ENCODE results near the gene NR4A1. TPM values are rescaled to one million over a fixed set of nuclear protein-coding genes. Genes with fewer than 3 reads are reported as not detected.
A peak's percentile ranks its signal among the peaks of the same experiment; 100 is the strongest.

Gene NR4A1
- total and polyA plus RNA-seq, 5 donors from 2014 or later = 0.22 to 143 (median 0.53) TPM

DNA sequence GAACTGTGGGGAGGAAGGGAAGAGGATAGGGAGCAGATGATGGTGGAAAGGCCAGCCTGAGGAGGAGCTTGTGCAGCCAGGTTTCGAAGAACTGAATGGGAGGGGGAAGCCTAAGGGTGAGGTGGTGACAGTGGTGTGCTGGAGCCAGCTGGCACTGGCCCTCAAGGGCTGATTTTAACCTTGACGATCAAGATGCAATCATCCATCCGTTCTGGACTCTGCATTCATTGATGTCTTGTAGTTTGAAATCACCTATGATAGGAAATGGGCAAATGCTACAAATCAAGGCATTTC, 15.8 kb downstream of the NR4A1 start:
- DNase-seq (no peak), ATAC-seq (ENCODE audit: low read depth in 2 of 2) (no peak)
- no peaks in the 10 kb centered on the region for H3K27me3 ChIP-seq (ENCODE audit: control insufficient read depth, insufficient read depth, low read length)
- H3K4me3 Mint-ChIP-seq = peak overlapping the region in 2 of 4 donors; percentile 66 to 83
- peaks cover 17 to 34% (median 26%) of the 10 kb centered on the region in 4 donors for H3K4me1 Mint-ChIP-seq
- no peak overlapping the region for H3K4me3 ChIP-seq (ENCODE audit: low read depth, low read length)
- no peak overlapping the region for H3K27ac ChIP-seq (ENCODE audit: insufficient read depth, low read length, poor library complexity, severe bottlenecking)
- H3K4me1 ChIP-seq (ENCODE audit: control insufficient read depth, insufficient read depth, low read length, poor library complexity, severe bottlenecking) = peaks cover 24% of the 10 kb centered on the region
- H3K27ac Mint-ChIP-seq = peak overlapping the region in 1 of 3 donors; percentile 4
- peaks cover 19% of the 10 kb centered on the region for H3K27me3 Mint-ChIP-seq
- no peaks in the 10 kb centered on the region for H3K9me3 ChIP-seq (ENCODE audit: control insufficient read depth in 2 of 2, low read length in 2 of 2)
- no peaks in the 10 kb centered on the region for H3K9me3 Mint-ChIP-seq
- H3K36me3 ChIP-seq (ENCODE audit: control insufficient read depth, insufficient read depth, low read length) = no peaks in the 10 kb centered on the region
- no peaks in the 10 kb centered on the region for H3K36me3 Mint-ChIP-seq

DNA sequence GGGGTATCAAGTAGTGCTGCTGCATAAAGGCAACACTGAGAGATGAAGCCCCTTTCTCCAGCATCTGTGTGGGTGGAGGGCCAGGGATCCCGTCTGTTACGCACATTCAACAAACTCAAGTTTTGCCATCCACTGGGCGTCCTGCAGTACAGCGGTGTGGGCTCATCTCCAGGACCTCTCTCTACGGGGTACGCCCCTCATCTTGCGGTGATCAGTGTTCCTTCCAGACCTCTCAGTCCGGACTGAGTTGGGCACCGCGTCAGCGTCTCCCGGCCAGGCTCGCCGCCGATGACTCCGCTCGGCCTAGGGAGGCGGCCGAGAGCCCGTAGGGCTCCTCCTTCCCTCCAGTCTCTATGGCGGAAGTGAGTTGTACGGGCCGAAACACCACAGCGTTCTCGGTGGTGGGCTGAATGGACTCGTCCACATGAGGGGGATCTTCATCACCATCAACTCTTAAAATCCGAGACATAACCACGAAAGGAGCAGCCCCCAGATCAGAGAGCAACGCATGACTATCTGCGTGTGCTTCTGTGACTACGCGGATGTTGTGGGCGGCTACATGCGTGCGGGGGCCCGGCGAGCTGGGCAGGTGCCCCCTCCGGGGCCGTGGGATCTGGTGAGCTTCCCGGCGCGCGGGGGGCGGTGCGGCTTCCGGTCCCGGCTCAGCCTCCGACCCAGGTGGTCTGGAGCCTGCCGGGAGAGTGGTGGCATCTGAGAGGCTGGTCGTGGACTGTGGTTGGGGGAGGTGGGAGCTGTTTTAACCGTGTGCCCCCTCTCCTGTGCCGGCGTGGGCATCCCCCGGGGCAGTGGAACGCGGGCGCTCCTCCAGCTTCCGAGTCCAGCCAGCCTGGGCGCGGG, 18.3 kb downstream of the NR4A1 start, which contains the start of gene ATG101:
Gene ATG101, plus strand, starts transcription at position 652 of the 858 bp plus-strand sequence. CDS start 3,673 bp downstream, outside the sequence.
- DNase-seq (peak; percentile 80 to 96 (median 93)), ATAC-seq (ENCODE audit: low read depth in 2 of 2) (peak; percentile 98 to 99)
- Histone ChIP-seq H3K36me3 (ENCODE audit: control insufficient read depth, insufficient read depth, low read length) (peaks cover 15% of the 10 kb centered on the region), H3K4me3 (ENCODE audit: low read depth, low read length) (peak within 1 kb of the TSS; percentile 82), H3K27me3 (ENCODE audit: control insufficient read depth, insufficient read depth, low read length) (no peaks in the 10 kb centered on the region), H3K4me1 (ENCODE audit: control insufficient read depth, insufficient read depth, low read length, poor library complexity, severe bottlenecking) (peaks cover 31% of the 10 kb centered on the region), H3K27ac (ENCODE audit: insufficient read depth, low read length, poor library complexity, severe bottlenecking) (peak within 1 kb of the TSS; percentile 89), H3K9me3 (ENCODE audit: control insufficient read depth in 2 of 2, low read length in 2 of 2) (no peaks in the 10 kb centered on the region)
- peaks cover 31 to 47% (median 38%) of the 10 kb centered on the region in 4 donors for H3K4me1 Mint-ChIP-seq
- H3K9me3 Mint-ChIP-seq = no peaks in the 10 kb centered on the region
- H3K36me3 Mint-ChIP-seq = peaks cover 7% of the 10 kb centered on the region
- H3K27ac Mint-ChIP-seq = peak within 1 kb of the TSS; percentile 98 to 99 (median 99)
- H3K27me3 Mint-ChIP-seq = peaks cover 19% of the 10 kb centered on the region
- peak within 1 kb of the TSS; percentile 95 to 99 (median 98) for H3K4me3 Mint-ChIP-seq

DNA sequence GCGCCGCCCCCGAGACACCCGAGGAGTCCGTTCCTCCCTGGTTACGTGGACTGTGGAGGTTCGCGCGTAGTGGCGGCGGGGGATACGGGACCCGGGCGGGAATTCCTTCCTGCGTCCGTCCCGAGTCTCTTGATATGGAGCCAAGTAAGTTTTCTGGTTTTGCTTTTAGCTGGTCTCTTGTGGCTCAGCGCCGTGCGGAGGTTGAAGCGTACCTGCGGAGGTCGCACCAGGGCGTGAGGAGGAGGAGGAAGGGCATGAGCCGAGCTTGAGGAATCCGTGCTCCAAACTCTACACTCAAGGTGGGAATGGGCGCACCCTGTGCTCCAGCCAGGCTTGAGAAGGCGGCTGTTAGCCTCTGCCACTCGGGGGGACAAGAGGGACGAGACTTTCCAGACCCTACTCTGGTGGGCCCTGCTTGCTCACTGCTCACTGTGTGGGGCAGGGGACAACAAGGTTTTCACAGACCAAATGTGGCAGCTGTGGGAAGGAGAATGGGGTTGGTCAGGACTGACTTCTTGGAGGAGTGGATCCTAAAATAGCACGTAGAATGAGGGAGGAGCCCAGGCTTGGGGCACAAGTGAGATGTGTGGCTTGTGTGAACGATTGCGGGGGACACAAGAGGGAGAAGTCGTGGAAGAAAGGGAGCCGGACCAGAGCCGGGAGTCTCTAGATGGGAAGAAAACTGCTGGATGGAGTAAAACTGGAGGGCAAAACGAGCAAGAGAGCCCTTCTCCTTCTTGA, 19.1 kb downstream of the NR4A1 start:
- Mint-ChIP-seq H3K4me1 (peaks cover 31 to 52% (median 38%) of the 10 kb centered on the region in 4 donors), H3K27me3 (peaks cover 14% of the 10 kb centered on the region), H3K4me3 (peak overlapping the region; percentile 95 to 99 (median 98)), H3K36me3 (peaks cover 7% of the 10 kb centered on the region), H3K9me3 (no peaks in the 10 kb centered on the region), H3K27ac (peak overlapping the region; percentile 48 to 98 (median 95))
- Histone ChIP-seq H3K9me3 (ENCODE audit: control insufficient read depth in 2 of 2, low read length in 2 of 2) (no peaks in the 10 kb centered on the region), H3K4me3 (ENCODE audit: low read depth, low read length) (peak overlapping the region; percentile 82), H3K4me1 (ENCODE audit: control insufficient read depth, insufficient read depth, low read length, poor library complexity, severe bottlenecking) (peaks cover 31% of the 10 kb centered on the region), H3K27ac (ENCODE audit: insufficient read depth, low read length, poor library complexity, severe bottlenecking) (peak overlapping the region; percentile 89), H3K27me3 (ENCODE audit: control insufficient read depth, insufficient read depth, low read length) (no peaks in the 10 kb centered on the region), H3K36me3 (ENCODE audit: control insufficient read depth, insufficient read depth, low read length) (peaks cover 23% of the 10 kb centered on the region)
- ATAC-seq (ENCODE audit: low read depth in 2 of 2) (no peak), DNase-seq (no peak)

DNA sequence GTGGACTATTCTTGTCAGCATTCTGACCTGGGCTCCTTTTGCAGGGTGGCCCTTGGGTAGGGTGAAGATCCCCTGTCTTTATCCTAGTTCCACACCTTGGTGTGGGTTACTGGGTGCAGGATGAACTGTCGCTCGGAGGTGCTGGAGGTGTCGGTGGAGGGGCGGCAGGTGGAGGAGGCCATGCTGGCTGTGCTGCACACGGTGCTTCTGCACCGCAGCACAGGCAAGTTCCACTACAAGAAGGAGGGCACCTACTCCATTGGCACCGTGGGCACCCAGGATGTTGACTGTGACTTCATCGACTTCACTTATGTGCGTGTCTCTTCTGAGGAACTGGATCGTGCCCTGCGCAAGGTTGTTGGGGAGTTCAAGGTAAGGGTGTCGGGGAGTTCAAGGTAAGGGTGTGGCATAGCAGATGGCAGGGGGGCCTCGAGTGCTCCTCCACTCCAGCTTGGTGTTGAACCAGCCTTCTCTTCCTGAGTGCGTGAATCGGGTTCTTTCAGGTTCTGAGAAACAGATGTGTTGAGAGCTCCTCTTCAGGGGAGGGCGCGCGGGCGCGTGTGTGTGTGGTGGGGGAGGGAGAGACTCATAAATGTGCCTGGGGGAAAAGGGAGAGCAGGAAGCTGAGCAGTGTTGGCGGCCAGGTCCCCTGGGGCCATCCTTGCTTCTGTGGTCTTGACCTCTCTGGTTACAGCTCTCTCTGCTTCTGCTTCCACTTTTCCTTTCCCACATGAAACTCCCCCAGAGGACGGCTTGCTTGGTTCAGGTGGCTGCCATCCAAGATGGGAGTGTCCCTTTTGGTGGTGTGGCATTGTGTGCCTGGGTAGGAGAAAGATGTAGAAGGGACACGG, 22.5 kb downstream of the NR4A1 start:
- H3K9me3 Mint-ChIP-seq = no peaks in the 10 kb centered on the region
- no peaks in the 10 kb centered on the region for H3K27me3 ChIP-seq (ENCODE audit: control insufficient read depth, insufficient read depth, low read length)
- H3K4me3 ChIP-seq (ENCODE audit: low read depth, low read length) = no peak overlapping the region
- H3K27me3 Mint-ChIP-seq = peaks cover 10% of the 10 kb centered on the region
- peak overlapping the region in 2 of 4 donors; percentile 49 to 62 for H3K4me3 Mint-ChIP-seq
- ATAC-seq (ENCODE audit: low read depth in 2 of 2) (no peak), DNase-seq (peak in 1 of 3 donors; percentile 50)
- H3K27ac Mint-ChIP-seq = peak overlapping the region in 2 of 3 donors; percentile 27 to 91
- peaks cover 17% of the 10 kb centered on the region for H3K36me3 Mint-ChIP-seq
- H3K4me1 Mint-ChIP-seq = peaks cover 31 to 58% (median 39%) of the 10 kb centered on the region in 4 donors
- H3K27ac ChIP-seq (ENCODE audit: insufficient read depth, low read length, poor library complexity, severe bottlenecking) = no peak overlapping the region
- H3K9me3 ChIP-seq (ENCODE audit: control insufficient read depth in 2 of 2, low read length in 2 of 2) = no peaks in the 10 kb centered on the region
- H3K36me3 ChIP-seq (ENCODE audit: control insufficient read depth, insufficient read depth, low read length) = peaks cover 49% of the 10 kb centered on the region
- peaks cover 31% of the 10 kb centered on the region for H3K4me1 ChIP-seq (ENCODE audit: control insufficient read depth, insufficient read depth, low read length, poor library complexity, severe bottlenecking)

DNA sequence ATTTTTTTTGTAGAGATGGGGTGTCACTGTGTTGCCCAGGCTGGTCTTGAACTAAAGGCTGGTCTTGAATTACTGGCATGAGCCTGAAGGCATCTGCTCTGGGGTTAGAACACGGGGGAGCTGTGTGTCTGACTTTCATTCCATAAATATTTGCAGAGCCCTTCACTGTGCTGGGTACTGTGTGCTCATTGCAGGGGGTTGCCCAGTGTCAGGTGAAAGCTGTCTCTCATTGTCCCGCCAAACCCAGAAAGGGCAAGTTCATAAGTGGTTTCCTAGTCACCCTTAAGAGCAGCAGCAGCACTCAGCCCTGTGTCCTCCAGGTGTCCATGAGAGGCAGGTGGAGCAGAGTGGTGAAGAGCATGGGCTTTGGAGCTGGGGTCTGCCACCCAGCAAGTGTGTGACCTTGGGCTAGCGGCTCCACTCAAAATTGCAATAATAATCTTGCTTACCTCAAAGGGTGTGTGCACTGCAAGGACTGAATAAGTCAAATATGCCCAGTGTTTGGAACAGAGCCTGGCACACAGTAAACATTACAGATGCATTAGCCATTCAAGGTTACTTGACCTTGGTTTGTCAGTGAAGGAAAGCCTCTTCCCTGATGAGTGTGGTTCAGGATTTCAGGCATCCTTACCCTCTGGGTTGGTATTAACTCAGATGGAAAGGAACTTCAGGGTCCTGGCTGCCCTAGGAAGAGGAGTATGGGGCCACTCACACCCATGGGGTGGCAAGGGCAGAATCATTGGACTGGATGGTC, 23.9 kb downstream of the NR4A1 start:
- Mint-ChIP-seq H3K9me3 (no peaks in the 10 kb centered on the region), H3K27me3 (peaks cover 4% of the 10 kb centered on the region), H3K27ac (no peak overlapping the region), H3K4me3 (no peak overlapping the region), H3K4me1 (peaks cover 20 to 49% (median 30%) of the 10 kb centered on the region in 4 donors), H3K36me3 (peaks cover 17% of the 10 kb centered on the region)
- Histone ChIP-seq H3K4me3 (ENCODE audit: low read depth, low read length) (no peak overlapping the region), H3K27ac (ENCODE audit: insufficient read depth, low read length, poor library complexity, severe bottlenecking) (no peak overlapping the region), H3K9me3 (ENCODE audit: control insufficient read depth in 2 of 2, low read length in 2 of 2) (no peaks in the 10 kb centered on the region), H3K4me1 (ENCODE audit: control insufficient read depth, insufficient read depth, low read length, poor library complexity, severe bottlenecking) (peaks cover 23% of the 10 kb centered on the region), H3K36me3 (ENCODE audit: control insufficient read depth, insufficient read depth, low read length) (peaks cover 55% of the 10 kb centered on the region), H3K27me3 (ENCODE audit: control insufficient read depth, insufficient read depth, low read length) (no peaks in the 10 kb centered on the region)
- no peak for DNase-seq
- ATAC-seq (ENCODE audit: low read depth in 2 of 2) = no peak

DNA sequence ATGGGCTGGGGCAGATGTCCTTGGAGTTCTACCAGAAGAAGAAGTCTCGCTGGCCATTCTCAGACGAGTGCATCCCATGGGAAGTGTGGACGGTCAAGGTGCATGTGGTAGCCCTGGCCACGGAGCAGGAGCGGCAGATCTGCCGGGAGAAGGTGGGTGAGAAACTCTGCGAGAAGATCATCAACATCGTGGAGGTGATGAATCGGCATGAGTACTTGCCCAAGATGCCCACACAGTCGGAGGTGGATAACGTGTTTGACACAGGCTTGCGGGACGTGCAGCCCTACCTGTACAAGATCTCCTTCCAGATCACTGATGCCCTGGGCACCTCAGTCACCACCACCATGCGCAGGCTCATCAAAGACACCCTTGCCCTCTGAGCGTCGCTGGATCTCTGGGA, 25.6 kb downstream of the NR4A1 start:
- Mint-ChIP-seq H3K36me3 (peaks cover 17% of the 10 kb centered on the region), H3K9me3 (no peaks in the 10 kb centered on the region), H3K4me3 (no peak overlapping the region), H3K27me3 (no peaks in the 10 kb centered on the region), H3K4me1 (peaks cover 7 to 42% (median 23%) of the 10 kb centered on the region in 4 donors), H3K27ac (no peak overlapping the region)
- DNase-seq = no peak
- Histone ChIP-seq H3K36me3 (ENCODE audit: control insufficient read depth, insufficient read depth, low read length) (peaks cover 55% of the 10 kb centered on the region), H3K9me3 (ENCODE audit: control insufficient read depth in 2 of 2, low read length in 2 of 2) (no peaks in the 10 kb centered on the region), H3K4me1 (ENCODE audit: control insufficient read depth, insufficient read depth, low read length, poor library complexity, severe bottlenecking) (peaks cover 7% of the 10 kb centered on the region), H3K27ac (ENCODE audit: insufficient read depth, low read length, poor library complexity, severe bottlenecking) (no peak overlapping the region), H3K27me3 (ENCODE audit: control insufficient read depth, insufficient read depth, low read length) (no peaks in the 10 kb centered on the region), H3K4me3 (ENCODE audit: low read depth, low read length) (no peak overlapping the region)
- no peak for ATAC-seq (ENCODE audit: low read depth in 2 of 2)

DNA sequence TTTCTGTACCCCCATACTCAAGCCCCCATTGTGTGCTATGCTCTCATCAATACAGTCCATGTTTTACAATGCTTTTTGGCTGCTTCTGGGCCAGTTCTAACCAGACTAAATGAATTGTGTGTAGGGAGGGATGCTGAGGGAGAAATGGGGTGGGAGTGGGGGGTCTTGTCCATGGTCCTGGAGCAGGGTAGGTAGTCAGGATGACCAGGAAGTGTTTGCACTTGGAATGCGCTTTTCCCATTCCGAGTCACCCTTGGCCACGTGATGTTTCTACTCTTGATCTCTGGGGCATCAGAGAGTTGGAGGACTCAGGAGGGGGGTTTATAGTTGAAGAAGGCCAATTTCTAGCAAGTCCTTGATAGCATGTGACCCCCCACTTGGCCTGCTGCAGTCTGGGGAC, 27.0 kb downstream of the NR4A1 start:
- H3K27ac ChIP-seq (ENCODE audit: insufficient read depth, low read length, poor library complexity, severe bottlenecking) = no peak overlapping the region
- Mint-ChIP-seq H3K27ac (no peak overlapping the region), H3K4me1 (peaks cover 0 to 36% (median 15%) of the 10 kb centered on the region in 4 donors), H3K4me3 (peak overlapping the region in 1 of 4 donors; percentile 30), H3K36me3 (peaks cover 16% of the 10 kb centered on the region), H3K27me3 (no peaks in the 10 kb centered on the region), H3K9me3 (no peaks in the 10 kb centered on the region)
- ATAC-seq (ENCODE audit: low read depth in 2 of 2) (no peak), DNase-seq (no peak)
- H3K27me3 ChIP-seq (ENCODE audit: control insufficient read depth, insufficient read depth, low read length) = no peaks in the 10 kb centered on the region
- no peaks in the 10 kb centered on the region for H3K9me3 ChIP-seq (ENCODE audit: control insufficient read depth in 2 of 2, low read length in 2 of 2)
- H3K4me1 ChIP-seq (ENCODE audit: control insufficient read depth, insufficient read depth, low read length, poor library complexity, severe bottlenecking) = peaks cover 7% of the 10 kb centered on the region
- H3K4me3 ChIP-seq (ENCODE audit: low read depth, low read length) = no peak overlapping the region
- peaks cover 51% of the 10 kb centered on the region for H3K36me3 ChIP-seq (ENCODE audit: control insufficient read depth, insufficient read depth, low read length)
